ENCODE measurements around the gene ZNF189. TPM values are rescaled to one million over a fixed set of nuclear protein-coding genes. Genes with fewer than 3 reads are reported as not detected.

Gene ZNF189
- total RNA-seq, 1 donor from 2014 or later: 61.4 TPM

DNA sequence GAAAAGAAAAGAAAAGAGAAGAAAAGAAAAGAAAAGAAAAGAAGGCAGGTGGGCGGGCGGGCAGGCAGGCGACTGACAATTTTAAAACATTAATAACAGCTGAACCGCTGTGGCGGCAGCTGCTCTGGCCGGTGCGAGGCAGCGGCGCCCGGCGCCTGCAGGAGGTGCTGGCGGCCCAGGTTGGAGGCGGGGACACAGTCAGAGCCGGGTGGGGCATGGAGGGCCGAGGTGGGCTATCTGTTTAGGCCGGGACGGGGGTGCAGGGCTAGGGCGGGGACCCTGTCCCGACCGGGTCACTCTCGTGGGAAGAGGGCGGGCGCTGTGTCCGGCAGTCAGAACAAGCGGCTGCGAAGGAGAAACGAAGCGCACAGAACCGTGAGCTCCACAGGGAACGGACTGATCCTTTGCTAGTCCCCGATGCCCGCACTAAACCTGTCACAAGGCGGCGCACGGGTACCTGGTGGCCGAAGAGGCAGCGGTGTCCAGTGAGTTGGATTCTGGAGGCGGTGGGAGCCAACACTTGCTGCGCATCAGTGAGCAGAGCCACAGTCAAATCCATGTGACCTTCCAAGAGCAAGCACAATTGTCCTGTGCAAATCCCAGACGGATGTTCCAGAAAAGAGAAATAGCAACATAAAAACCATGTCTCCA lies 50.5 kb downstream of the ZNF189 start:
- peak; percentile 82 for DNase-seq (ENCODE audit: low spot score)

GRCh38 chr9:101450931-101451330 lies 52.3 kb downstream of the ZNF189 start:
- no peak for DNase-seq (ENCODE audit: low spot score)

DNA sequence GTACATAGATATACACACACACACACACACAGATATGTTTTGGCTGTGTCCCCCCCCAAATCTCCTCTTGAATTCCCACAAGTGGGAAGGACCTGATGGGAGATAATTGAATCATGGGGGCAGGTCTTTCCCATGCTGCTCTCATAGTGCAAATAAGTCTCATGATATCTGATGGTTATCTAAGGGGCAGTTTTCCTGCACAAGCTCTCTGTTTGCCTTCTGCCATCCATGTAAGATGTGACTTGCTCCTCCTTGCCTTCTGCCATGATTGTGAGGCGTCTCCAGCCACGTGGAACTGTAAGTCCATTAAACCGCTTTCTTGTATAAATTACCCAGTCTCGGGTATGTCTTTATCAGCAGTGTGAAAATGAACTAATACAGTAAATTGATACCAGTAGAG lies 52.8 kb downstream of the ZNF189 start:
- DNase-seq (ENCODE audit: low spot score): no peak

GRCh38 chr9:101453776-101454570 lies 55.3 kb downstream of the ZNF189 start:
- DNase-seq (ENCODE audit: low spot score): no peak

GRCh38 chr9:101455656-101456240 lies 57.1 kb downstream of the ZNF189 start:
- no peak for DNase-seq (ENCODE audit: low spot score)

DNA sequence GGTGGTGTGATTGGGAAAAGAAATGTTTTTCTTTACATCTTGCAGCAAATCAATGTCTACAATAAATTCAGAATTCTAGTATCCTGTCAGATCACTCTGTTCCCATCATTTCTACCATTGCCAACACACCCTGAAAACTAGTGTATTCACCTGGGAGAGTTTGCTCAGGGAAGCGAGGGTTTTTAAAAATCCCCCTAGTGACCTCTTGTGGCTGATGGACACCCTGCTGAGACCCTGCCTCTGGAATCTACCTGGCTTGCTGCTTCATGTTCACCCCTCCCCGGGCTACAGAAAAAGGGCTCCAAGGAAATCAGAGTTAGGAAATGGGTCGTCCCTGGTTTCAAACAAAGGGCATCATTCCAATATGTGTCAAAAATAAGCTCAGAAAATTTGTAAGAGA lies 58.4 kb downstream of the ZNF189 start:
- no peak for DNase-seq (ENCODE audit: low spot score)

DNA sequence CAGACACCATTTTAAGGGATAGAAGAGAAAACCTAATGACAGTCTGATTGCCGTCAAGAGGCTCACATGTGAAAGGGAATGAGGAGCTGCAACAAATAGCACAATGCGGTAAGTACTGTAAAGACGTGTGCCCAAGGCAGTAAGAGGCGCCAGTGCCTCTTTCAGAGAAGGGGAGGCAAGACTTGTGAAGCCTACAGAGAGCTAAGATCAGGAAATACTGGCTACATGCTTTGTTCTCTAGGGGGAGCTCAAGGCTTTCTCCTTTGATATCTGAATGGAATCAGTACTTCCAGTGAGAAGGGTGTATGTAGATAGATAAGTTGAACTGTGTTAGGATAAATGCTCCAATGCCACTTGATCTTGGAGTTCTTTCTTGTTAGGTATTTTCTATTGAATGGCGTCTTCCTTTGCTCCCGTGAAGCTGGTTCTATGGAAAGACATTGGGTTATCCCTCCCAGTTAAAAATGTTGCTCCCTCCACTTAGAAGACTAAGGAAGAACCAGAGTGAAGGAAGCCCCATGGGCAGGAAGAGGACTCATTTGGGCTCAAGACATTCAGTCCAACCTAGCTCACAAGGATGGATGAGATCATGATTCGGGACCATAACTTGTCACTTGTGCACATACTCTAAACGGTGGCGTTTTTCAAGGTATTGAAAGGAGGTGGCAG lies 60.4 kb downstream of the ZNF189 start:
- DNase-seq (ENCODE audit: low spot score): peak; percentile 46

Other genes starting within 250 kb of the ZNF189 start
- 117 TPM for gene BAAT, start 13.8 kb upstream of the ZNF189 start, total RNA-seq
- gene MRPL50, start 233 bp upstream of the ZNF189 start, total RNA-seq: 12.1 TPM
- gene ALDOB, start 36.9 kb downstream of the ZNF189 start, total RNA-seq: 265 TPM
- 46.3 TPM for gene RNF20, start 135.0 kb downstream of the ZNF189 start, total RNA-seq
- not detected for gene PPP3R2, start 196.1 kb downstream of the ZNF189 start, total RNA-seq

All from mucosa of gallbladder (tissue), 1 donor.